Tongue (tissue), 3 donors: ENCODE data around the gene COL26A1. TPM values are rescaled to one million over a fixed set of nuclear protein-coding genes. Genes with fewer than 3 reads are reported as not detected.
A peak's percentile ranks its signal among the peaks of the same experiment; 100 is the strongest.
"Not testable (repeated sequence)": the region's sequence is repeated elsewhere in the genome, so short reads cannot be mapped to it uniquely, and the experiment has no call there.

ENCODE experiments used
- DNase-seq: peaks from one replicate; pipeline ENCODE4 v3.0.0-alpha.2; 2015
- small RNA-seq: library from RNA; depleted of rRNA; stranded (forward); fragments of <200 nt; gene quantifications from one replicate; pipeline ENCODE3, GENCODE V24; 2014; ENCODE audit warnings: low replicate concordance
- total RNA-seq: library from RNA; depleted of rRNA; stranded (reverse); fragments of >200 nt; gene quantifications from one replicate; pipeline ENCODE4 v1.2.3, GENCODE V29; 2014

COL26A1 gene
- total RNA-seq, 1 donor from 2014 or later = 1.6 TPM

DNA sequence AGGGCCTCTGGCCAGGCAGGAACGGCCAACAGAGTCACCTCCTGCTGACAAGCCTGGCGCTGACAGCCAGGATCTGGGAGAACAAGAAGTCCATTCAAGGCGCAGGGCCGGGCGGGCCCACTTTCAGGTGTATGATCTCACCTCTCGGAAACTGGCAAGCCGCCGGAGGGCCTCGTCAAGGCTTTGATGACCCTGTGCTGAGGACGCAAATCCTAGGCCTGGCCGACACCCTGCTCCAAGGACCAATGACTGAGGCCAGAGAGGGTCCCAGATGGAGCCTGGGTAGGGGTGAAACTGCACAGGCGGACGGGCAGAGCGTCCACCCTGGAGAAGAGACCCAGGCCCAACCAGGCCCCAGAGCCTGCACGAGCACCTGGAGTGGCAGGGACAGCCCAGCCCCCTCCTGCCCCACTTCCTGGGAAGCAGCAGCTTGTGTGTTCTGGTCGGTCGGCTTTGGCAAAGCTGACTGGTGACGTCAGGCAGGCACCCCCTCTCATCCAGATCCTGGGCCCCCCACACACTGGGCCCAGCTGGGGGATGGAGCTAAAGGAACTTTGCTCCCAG, 235.8 kb downstream of the COL26A1 start:
- DNase-seq = peak; percentile 77

DNA sequence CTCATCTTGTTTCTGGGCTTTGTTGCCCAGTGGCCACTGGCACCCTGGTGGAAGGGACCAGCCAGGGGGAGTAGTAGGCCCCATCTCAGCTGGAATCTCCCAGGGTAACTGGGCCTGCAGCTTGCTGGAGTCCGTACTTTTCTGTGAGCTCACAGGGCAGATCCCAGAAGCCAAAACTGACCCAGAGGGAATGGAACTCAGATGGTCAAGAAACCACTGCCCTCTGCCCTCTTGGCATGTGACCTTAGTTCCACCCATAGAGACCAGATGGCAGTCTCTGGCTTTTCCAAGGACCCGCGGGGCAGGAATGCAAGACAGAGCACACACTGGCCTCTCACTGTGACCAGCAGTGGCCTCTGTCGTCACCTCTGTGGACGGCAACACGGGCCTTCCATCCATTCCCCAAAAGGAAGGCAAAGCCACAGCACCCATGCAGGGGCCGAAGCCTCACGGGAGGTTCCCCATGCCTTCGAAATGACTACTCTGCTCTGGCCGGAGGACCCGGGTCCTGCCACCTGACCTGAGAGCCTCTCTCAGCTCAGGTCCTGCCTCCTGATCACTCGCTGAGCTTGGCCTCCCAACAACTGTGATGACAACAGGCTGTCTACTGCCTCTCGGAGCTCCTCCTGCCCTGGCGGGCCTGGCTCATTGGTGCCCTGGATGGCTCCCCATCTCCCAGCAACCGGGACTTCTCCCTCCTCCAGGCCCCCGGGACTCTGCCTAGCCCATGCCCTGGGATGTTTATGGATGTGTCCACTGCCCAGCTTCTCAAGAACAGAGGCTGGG, 236.5 kb downstream of the COL26A1 start:
- DNase-seq = no peak

DNA sequence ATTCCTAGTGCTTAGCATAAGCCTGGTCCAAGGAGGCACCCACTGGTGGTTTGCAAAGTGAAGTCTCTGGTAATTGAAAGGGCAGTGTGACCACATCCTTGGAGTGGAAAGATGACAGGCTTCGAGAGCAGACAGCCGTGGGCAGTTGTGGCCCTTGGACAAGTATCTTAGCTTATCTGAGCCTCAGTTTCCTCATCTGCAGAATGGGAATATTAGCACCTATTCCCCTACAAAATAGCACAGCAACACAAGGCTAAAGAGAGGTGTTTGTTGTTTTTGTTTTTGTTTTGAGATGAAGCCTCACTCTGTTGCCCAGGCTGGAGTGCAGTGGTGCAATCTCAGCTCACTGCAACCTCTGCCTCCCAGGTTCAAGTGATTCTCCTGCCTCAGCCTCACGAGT, 237.1 kb downstream of the COL26A1 start:
- no peak for DNase-seq

DNA sequence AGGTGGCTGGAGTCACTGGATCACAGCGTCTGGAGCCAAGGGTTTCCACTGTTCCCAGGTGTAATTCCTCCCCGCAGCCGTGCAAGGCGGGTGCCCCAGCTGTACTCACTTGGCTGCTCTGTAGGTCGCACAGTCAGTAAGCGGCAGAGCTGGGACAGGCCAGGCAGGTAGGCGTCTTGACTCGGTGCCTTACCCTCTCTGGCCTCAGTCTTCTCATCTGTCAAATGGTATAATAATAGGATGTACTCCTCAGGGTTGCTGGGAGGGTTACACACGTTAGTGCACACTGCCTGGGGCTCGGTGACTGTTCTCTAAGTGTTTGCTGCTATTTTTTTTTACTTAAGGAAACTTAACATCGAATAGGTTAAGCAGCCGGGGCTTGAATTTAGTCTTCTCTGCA, 239.4 kb downstream of the COL26A1 start:
- DNase-seq = no peak

DNA sequence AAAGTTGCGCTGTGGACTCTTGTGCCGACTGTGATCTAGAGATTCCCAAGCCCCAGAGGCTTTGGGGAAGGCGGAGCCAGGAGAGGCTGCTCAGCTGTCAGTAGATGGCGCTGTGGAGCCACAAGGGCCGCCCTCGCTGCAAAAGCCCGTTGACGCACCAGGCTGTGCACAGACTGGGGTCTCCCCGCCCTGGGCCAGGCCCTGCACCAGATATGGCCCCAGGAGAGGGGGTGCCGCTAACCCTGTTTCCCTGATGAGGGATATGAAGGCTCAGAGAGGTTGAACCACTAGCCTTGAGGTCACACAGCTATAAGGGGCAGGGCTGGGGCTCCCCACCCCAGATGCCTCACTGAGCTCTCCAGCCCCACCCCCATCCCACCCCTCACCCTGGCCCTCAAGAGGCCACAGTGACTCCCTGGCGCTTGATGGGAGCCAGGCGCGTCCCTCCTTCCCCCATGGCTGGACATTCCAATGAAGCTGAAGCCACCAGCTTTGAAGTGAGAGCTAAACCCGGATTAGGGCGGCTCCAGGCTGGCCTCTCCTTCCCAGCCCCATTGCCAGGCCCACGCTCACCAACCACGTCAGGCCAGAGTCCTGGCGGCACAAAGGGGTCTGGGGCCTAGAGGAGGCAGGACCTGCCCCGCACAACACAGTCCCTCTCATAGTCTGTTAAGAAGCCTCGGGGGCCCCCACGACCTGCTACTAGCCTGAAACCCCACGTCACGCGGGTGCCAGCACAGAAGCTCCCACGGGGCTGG, 240.0 kb downstream of the COL26A1 start:
- peak; percentile 93 for DNase-seq

DNA sequence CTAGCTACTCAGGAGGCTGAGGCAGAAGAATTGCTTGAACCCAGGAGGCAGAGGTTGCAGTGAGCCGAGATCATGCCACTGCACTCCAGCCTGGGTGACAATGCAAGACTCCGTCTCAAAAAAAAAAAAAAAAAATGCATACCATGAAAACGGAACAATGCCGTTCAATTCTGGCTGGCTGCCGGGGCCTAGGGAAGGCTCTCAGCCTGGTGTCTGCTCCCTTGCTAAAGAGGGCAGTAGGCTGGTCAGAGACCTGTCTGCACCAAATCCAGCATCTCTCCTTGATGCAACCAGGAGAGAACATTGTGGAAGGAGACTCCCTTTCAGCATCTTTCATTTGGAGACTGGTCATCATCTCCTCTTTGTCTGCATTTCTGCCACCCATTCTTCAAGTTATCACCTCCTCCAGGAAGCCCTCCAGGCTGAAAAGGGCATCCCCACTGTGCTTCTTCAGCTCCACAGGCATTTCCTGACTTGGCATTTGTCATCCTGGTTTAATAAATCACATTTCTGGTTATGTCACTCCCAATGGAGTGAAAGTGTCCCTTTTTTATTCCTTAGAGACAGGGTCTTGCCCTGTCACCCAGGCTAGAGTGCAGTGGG, 241.8 kb downstream of the COL26A1 start:
- no peak for DNase-seq

DNA sequence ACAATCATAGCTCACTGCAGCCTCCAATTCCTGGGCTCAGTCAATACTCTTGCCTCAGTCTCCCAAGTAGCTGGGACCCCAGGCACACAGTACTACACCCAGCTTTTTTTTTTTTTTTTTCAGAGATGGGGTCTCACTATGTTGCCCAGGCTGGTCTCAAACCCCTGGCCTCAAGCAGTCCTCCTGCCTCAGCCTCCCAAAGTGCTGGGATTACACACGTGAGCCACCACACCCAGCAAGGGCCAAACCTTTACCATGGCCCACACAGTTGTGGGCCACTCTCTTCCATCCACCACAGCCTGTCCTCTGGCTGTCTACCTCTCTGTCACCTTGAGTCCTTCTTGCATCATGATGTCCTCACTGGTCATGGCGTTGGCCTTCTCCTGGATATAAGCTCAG, 242.3 kb downstream of the COL26A1 start:
- DNase-seq = not testable (repeated sequence)

DNA sequence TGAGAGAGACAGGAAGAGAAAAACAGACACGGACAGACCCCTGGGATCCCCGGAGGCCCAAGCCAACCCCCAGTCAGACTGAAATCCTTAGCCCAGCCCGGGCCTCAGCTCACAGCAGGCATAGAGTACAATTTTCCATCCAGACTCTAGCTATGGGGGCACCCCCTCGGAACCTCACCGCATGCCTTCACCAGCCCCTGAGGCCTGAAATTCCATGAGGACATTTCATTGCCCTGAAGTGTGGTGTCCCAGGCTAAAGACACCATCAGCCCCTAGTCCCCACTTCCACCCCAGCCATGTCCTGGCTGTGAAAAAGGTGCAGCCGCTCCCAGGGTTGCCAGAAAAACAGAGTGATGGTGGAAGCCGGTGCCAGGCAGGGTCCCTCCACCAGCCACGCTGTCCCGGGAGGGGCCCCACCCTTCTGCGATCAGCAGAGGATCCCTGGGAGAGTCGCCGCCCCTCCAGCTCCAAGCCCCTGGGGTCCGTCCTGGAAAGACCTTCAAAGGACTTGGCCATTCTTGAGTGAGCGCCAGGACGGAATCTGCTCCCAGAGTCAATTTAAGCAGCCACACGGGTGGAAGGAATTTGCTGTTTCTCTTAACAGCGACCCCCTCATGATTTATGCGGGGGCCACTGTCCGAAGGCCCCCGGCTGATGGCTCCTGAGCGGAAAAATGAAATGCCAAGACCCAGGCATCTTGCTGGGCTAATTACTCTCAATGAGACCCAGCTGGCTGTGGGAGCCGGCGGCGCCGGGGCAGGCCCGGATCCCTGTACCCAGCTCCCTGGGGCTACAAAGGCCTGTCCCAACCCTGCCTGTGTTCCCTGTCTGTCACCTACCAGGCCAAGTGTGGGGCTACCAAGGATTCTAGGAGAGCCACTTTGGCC, 243.2 kb downstream of the COL26A1 start:
- no peak for DNase-seq

DNA sequence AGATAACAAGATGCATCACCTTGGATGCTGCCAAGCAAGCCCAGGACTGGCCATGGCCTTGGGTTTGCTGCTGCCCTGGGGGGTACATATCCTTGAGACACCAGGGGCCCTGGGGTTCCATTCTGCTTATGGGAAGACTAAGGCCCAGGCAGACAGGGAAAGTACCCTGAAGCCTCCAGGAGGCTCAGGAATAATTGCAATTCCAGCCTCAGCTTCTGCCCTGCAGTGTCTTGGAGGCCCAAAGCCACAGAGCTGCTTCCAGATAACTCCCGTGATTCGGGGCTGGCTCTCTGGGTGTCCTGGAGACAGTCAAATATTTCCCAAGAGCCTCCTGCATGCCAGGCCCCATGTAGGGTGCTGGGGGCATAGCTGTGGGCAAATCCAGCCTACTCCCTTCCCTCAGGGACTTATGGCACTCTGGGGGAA, 243.8 kb downstream of the COL26A1 start:
- no peak for DNase-seq

Small RNAs within 50 kb of the gene (small RNA-seq; reads per million reads assigned to genes)
- gene AC004965.1 = not detected

Other genes starting within 250 kb of the COL26A1 start
- gene SERPINE1, start 235.8 kb upstream of the COL26A1 start, total RNA-seq = 5.4 TPM
- 23.6 TPM for gene AP1S1, start 208.4 kb upstream of the COL26A1 start, total RNA-seq
- not detected for gene VGF, start 197.3 kb upstream of the COL26A1 start, total RNA-seq
- gene NAT16, start 182.6 kb upstream of the COL26A1 start, total RNA-seq = not detected
- not detected for gene MOGAT3, start 161.8 kb upstream of the COL26A1 start, total RNA-seq
- 32.1 TPM for gene PLOD3, start 145.3 kb upstream of the COL26A1 start, total RNA-seq
- 38.2 TPM for gene ZNHIT1, start 144.7 kb upstream of the COL26A1 start, total RNA-seq
- 5.0 TPM for gene CLDN15, start 125.1 kb upstream of the COL26A1 start, total RNA-seq
- gene FIS1, start 117.8 kb upstream of the COL26A1 start, total RNA-seq = 180 TPM
- gene IFT22, start 41.1 kb upstream of the COL26A1 start, total RNA-seq = 19.2 TPM